GM21381 (cell line): Measurements from ENCODE around the gene XYLT1.

Source experiments
- ATAC-seq: cut with Tn5 transposase; IDR thresholded peaks from one replicate; pipeline ENCODE4 v1.9.1; 2021; ENCODE audit warnings: mild to moderate bottlenecking, moderate library complexity; ENCODE audit not compliant: unreplicated experiment

XYLT1 gene

GRCh38 chr16:17166095-17166494 is 304.7 kb downstream of the XYLT1 start:
- no peak for ATAC-seq

DNA sequence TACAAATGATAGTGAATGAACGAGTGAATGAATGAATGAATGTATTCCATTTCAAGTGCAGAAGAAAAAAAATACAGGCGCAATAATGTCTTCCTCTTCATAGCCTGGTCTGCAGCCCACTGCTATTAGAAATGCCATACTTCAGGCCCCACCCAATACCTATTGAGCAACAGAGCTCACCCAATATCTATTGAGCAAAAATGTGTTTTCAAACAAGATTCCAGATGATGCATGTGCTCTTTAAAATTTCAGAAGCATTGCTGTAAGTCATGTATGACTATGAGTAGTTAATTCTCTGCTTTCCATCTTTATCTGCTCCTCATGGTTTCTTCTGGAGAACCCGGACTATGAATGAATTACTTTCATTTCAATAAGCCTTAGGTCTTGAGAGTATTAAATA is 308.2 kb downstream of the XYLT1 start:
- ATAC-seq, result no peak

- no peak for ATAC-seq
These were observed 309.8 kb downstream of the XYLT1 start for GRCh38 chr16:17160920-17161431.

GRCh38 chr16:17160285-17160853 is 310.4 kb downstream of the XYLT1 start:
- ATAC-seq, result no peak

GRCh38 chr16:17159617-17160016 is 311.1 kb downstream of the XYLT1 start:
- no peak for ATAC-seq

DNA sequence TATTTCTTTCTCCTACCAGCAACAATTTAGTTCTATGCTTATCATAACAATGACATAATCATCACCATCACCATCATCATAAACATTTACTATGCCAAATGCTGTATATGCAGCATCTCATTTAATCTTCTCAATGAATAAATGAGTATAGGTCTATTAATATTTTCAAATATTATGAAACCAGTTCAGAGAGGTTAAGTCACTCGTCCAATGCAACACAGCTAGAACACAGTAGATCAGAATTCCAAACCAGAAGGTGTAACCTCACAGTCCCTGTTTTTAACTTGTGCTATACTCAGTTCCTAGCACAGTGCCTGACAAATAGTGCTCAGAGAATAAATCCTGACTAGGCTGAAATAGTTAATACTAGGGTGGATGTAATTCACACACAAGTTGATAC is 314.8 kb downstream of the XYLT1 start:
- no peak for ATAC-seq

DNA sequence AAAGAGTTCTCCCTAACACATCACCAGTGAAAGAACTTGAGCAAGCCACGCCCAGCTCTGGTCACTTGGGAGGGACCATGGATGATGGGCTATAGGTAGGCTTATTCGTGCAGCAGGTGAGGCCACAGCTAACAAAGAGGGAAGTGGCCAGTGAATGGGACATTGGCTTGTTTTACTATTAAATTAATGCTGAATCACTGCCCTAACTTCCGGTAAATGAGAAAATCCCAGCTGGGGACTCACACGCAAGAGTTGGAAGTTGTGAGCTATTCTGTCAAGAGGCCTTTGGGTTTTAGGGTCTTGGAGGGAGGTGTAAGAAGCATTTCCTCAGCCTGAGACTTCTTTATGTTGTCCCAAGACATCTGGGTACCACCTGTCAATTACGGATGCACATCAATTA is 315.3 kb downstream of the XYLT1 start:
- no peak for ATAC-seq

- no peak for ATAC-seq
These were observed 315.8 kb downstream of the XYLT1 start for GRCh38 chr16:17154981-17155380.

- ATAC-seq, result no peak
These were observed 318.4 kb downstream of the XYLT1 start for GRCh38 chr16:17152311-17152710.

GRCh38 chr16:17151335-17151734 is 319.4 kb downstream of the XYLT1 start:
- no peak for ATAC-seq

DNA sequence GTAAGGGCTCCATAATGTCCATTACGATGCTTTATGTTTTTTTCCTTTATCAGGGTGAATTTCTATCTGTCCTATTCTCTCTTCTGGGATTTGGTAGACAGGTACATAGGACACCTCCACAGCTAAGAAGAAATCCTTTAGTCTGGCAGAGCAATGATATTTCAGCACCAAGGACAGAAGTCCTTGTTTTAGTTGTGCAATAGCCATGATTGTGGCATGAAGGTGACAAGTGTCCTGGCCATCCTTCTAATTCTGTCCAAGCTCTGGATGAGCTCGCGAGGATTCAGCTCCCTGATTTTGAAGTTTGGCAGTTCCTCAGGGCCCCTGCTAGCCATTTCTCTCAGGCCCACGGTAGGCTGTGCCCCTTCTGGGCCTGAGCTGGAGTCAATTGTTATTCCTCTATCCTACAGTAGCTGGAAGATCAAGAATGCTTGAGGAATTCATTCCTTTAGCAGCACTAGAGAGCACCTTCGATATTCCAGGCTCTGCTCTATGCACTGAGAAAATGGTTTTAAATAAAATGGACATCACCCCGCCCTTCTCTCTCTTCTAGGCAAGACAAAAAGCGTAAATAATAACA is 320.8 kb downstream of the XYLT1 start:
- ATAC-seq, result no peak

GRCh38 chr16:17147942-17148341 is 322.8 kb downstream of the XYLT1 start:
- no peak for ATAC-seq

- no peak for ATAC-seq
These were observed 325.7 kb downstream of the XYLT1 start for GRCh38 chr16:17145029-17145428.

DNA sequence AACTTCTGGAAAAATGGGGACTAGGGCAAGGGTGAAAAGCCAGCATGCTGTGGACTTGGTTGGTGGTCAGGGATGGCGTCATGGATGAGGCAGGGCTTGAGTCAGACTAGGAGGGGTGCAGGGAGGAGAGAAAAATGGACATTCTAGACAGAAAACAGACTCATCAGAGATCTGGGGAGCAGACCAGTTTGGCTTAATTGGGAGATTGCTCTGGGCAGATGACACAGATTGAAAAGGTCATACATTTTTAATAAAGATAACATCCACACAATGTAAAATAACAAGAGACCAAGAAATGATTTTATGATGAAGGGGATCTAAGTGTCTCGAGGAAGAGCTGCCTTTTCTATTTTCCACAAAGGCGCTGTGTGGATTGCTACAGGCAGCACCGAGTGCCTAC is 326.3 kb downstream of the XYLT1 start:
- no peak for ATAC-seq

DNA sequence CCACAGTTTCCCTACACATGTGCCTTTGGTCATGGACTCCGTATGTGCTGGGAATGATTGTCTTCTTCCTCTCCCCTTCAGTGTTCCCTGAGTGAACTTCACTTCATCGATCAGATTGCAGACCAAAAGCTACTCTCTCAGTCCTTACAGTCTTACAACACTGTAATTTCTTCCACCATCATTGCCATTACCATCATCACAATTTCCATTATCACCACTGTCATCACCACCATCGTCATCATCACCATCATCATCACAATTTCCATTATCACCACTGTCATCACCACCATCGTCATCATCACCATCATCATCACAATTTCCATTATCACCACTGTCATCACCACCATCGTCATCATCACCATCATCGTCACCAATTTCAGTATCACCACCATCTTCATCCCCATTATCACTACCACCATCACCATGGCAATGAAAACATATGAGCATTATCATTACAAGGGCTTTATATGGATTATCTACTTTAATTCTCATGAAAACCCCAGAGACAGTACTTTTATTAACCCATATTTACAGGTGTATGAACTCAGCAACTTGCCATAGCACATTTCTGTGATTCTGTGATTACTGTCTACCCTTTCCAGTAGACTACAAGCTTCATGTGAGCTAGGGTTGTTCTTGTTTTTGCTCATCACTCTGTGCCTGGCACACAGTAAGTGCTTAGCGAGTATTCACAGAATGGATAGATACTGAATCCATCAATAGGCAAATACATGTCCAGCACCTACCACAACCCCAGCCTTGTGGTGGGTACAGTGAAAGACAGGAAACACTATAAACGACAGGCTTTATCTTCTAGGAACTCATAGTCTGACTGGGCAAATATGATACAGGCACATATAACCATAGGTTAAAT is 327.0 kb downstream of the XYLT1 start:
- ATAC-seq, result no peak

DNA sequence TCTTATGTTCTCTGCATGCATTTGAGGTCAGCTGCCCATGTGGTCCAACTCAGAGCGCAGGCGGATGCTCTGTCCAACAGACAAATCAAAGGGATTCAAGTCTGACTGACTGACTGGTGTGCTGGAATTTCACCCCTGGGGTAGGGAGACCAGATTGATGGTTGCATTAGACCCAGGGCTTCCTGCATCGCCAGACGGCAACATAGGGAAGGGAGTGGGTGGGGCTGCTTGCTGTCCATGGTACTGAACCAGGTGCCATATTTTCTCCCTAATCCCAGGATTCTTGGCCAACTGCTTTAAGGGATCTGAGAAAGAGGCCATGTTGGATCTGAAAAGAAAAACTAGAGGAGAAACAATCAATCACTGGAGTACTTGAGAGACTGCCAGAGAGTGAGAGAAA is 332.0 kb downstream of the XYLT1 start:
- ATAC-seq, result no peak

DNA sequence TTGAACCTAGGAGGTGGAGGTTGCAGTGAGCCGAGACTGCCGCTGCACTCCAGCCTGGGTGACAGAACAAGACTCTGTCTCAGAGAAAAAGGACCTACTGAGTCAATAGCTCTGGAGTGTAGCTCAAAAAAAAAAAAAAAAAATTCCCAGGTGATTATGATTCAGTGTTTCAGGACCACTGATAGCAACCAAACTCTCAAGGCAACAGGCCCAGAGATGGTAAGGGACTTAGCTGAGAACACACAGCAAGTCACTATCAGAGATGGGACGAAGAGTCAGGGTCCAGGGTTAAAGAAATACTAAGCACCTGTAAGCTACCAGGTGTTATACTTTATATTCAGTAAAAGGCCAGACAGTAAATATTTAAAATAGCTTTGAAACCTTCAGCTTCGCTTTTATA is 335.3 kb downstream of the XYLT1 start:
- no peak for ATAC-seq

- ATAC-seq, result peak; percentile 96
These were observed 336.2 kb downstream of the XYLT1 start for GRCh38 chr16:17134586-17134985.

GRCh38 chr16:17133851-17134250 is 336.9 kb downstream of the XYLT1 start:
- ATAC-seq, result no peak

- no peak for ATAC-seq
These were observed 339.4 kb downstream of the XYLT1 start for GRCh38 chr16:17131351-17131750.

- ATAC-seq, result no peak
These were observed 340.0 kb downstream of the XYLT1 start for GRCh38 chr16:17130733-17131132.

- ATAC-seq, result no peak
These were observed 340.8 kb downstream of the XYLT1 start for GRCh38 chr16:17129971-17130370.
